ENCODE measurements around the gene SPDYE16.
"Not testable (repeated sequence)": the region's sequence is repeated elsewhere in the genome, so short reads cannot be mapped to it uniquely, and the experiment has no call there.

Gene SPDYE16

GRCh38 chr7:76482660-76483059, 60.4 kb downstream of the SPDYE16 start:
- DNase-seq (ENCODE audit: low read depth); H3K4me3 ChIP-seq (ENCODE audit: low read depth, low read length): not testable (repeated sequence)

Measured in skeletal muscle cell (primary cell).